Activated T-cell treated with anti-CD3 and anti-CD28 coated beads for 4 hours (primary cell): Measurements from ENCODE around the gene SVEP1.
"Not testable (repeated sequence)": the region's sequence is repeated elsewhere in the genome, so short reads cannot be mapped to it uniquely, and the experiment has no call there.

Source experiments
- DNase-seq: peaks from one replicate; pipeline ENCODE4 v3.0.0-alpha.2; 2020

SVEP1 gene

GRCh38 chr9:110443146-110443865, 136.2 kb downstream of the SVEP1 start:
- DNase-seq, result no peak

- DNase-seq, result no peak
These were observed 138.7 kb downstream of the SVEP1 start for GRCh38 chr9:110440796-110441195.

- no peak for DNase-seq
These were observed 139.4 kb downstream of the SVEP1 start for GRCh38 chr9:110440172-110440571.

GRCh38 chr9:110432253-110432652, 147.3 kb downstream of the SVEP1 start:
- no peak for DNase-seq

GRCh38 chr9:110429453-110429852, 150.1 kb downstream of the SVEP1 start:
- no peak for DNase-seq

GRCh38 chr9:110427497-110428104, 151.9 kb downstream of the SVEP1 start:
- no peak for DNase-seq

GRCh38 chr9:110426052-110426709, 153.4 kb downstream of the SVEP1 start:
- no peak for DNase-seq

- no peak for DNase-seq
These were observed 165.1 kb downstream of the SVEP1 start for GRCh38 chr9:110414471-110414870.

GRCh38 chr9:110410961-110411360, 168.6 kb downstream of the SVEP1 start:
- DNase-seq, result no peak

- DNase-seq, result no peak
These were observed 170.9 kb downstream of the SVEP1 start for GRCh38 chr9:110408598-110408997.

GRCh38 chr9:110405858-110406443, 173.6 kb downstream of the SVEP1 start:
- no peak for DNase-seq

- DNase-seq, result no peak
These were observed 175.1 kb downstream of the SVEP1 start for GRCh38 chr9:110404473-110404872.

GRCh38 chr9:110399983-110400382, 179.6 kb downstream of the SVEP1 start:
- DNase-seq, result no peak

- not testable (repeated sequence) for DNase-seq
These were observed 180.5 kb downstream of the SVEP1 start for GRCh38 chr9:110398992-110399391.

GRCh38 chr9:110391826-110392485, 187.6 kb downstream of the SVEP1 start:
- DNase-seq, result no peak

- no peak for DNase-seq
These were observed 190.3 kb downstream of the SVEP1 start for GRCh38 chr9:110389148-110389750.

GRCh38 chr9:110383491-110383890, 196.1 kb downstream of the SVEP1 start:
- no peak for DNase-seq

GRCh38 chr9:110382731-110383130, 196.8 kb downstream of the SVEP1 start:
- no peak for DNase-seq

- DNase-seq, result no peak
These were observed 208.0 kb downstream of the SVEP1 start for GRCh38 chr9:110371411-110372007.

- DNase-seq, result no peak
These were observed 209.2 kb downstream of the SVEP1 start for GRCh38 chr9:110370315-110370714.

- no peak for DNase-seq
These were observed 215.1 kb downstream of the SVEP1 start for GRCh38 chr9:110364451-110364850.

GRCh38 chr9:110358992-110359391, 220.5 kb downstream of the SVEP1 start:
- not testable (repeated sequence) for DNase-seq
